CD4-positive, alpha-beta memory T cell (primary cell): ENCODE results near the gene ECE1. TPM values are rescaled to one million over a fixed set of nuclear protein-coding genes. Genes with fewer than 3 reads are reported as not detected.

Source experiments
- CTCF ChIA-PET: fragments of 350-600 bp; sonication (Branson Sonifier 250); formaldehyde crosslinking; loops from one replicate; lab custom pipeline; 2021; ENCODE audit warnings: inconsistent platforms; ENCODE audit not compliant: partially characterized antibody; lab: Charles Lee
- POLR2A ChIA-PET: fragments of 350-600 bp; sonication (Branson Sonifier 250); formaldehyde crosslinking; loops from one replicate; lab custom pipeline; 2021; ENCODE audit not compliant: partially characterized antibody; lab: Charles Lee
- DNase-seq, 5 donors: peaks; one replicate each; pipeline versions ENCODE4 v3.0.0 to v3.0.0-alpha.2; 2020 to 2022; ENCODE audit warnings: mixed read lengths in 1 of 5
- H3K27ac ChIP-seq: one replicate; pipeline ENCODE4 v1.7.0; 2013; ENCODE audit warnings: low read depth, low read length
- H3K27me3 ChIP-seq: 2 replicates; pipeline ENCODE4 v1.7.0; 2013; ENCODE audit warnings: mild to moderate bottlenecking, low read length, moderate library complexity; ENCODE audit not compliant: insufficient read depth
- H3K36me3 ChIP-seq: 2 replicates; pipeline ENCODE4 v1.7.0; 2013; ENCODE audit warnings: mild to moderate bottlenecking, low read length, moderate library complexity; ENCODE audit not compliant: insufficient read depth
- H3K4me1 ChIP-seq: 2 replicates; pipeline ENCODE4 v1.7.0; 2013; ENCODE audit warnings: mild to moderate bottlenecking, low read length, moderate library complexity; ENCODE audit not compliant: insufficient read depth
- H3K4me3 ChIP-seq, 2 donors: one replicate each; pipeline ENCODE4 v1.7.0; 2013; ENCODE audit warnings: low read length in 2 of 2, mild to moderate bottlenecking in 1 of 2
- H3K9me3 ChIP-seq, 2 donors: one replicate each; pipeline ENCODE4 v1.7.0; 2013; ENCODE audit warnings: low read length in 2 of 2, control low read depth in 1 of 2; ENCODE audit not compliant: control insufficient read depth in 1 of 2
- H3K27ac Mint-ChIP-seq, 7 donors: one replicate each; pipeline ENCODE4 v1.8.0; 2020 to 2021; ENCODE audit warnings: mixed read lengths in 7 of 7, mild to moderate bottlenecking in 6 of 7, inconsistent platforms in 3 of 7, moderate library complexity in 3 of 7
- H3K27me3 Mint-ChIP-seq, 2 donors: one replicate each; pipeline ENCODE4 v1.8.0; 2020 to 2021; ENCODE audit warnings: mixed read lengths in 2 of 2
- H3K36me3 Mint-ChIP-seq, 2 donors: one replicate each; pipeline ENCODE4 v1.8.0; 2020 to 2021; ENCODE audit warnings: mixed read lengths in 2 of 2, inconsistent platforms in 1 of 2, mild to moderate bottlenecking in 1 of 2
- H3K4me1 Mint-ChIP-seq, 4 donors: one replicate each; pipeline ENCODE4 v1.8.0; 2020 to 2021; ENCODE audit warnings: mixed read lengths in 4 of 4, mild to moderate bottlenecking in 1 of 4
- H3K4me3 Mint-ChIP-seq, 8 donors: one replicate each; pipeline ENCODE4 v1.8.0; 2020 to 2021; ENCODE audit warnings: mixed read lengths in 8 of 8, mild to moderate bottlenecking in 7 of 8, moderate library complexity in 6 of 8, inconsistent platforms in 3 of 8
- H3K9me3 Mint-ChIP-seq, 8 donors: one replicate each; pipeline ENCODE4 v1.8.0; 2020 to 2021; ENCODE audit warnings: mixed read lengths in 8 of 8, mild to moderate bottlenecking in 5 of 8, inconsistent platforms in 3 of 8, moderate library complexity in 1 of 8
- intact Hi-C: fragments of 100-400 bp; cut with micrococcal nuclease; formaldehyde crosslinking; loops from one replicate; pipeline ENCODE4 v1.15.1; 2023
- polyA plus RNA-seq, 2 donors: library from polyadenylated mRNA; unstranded; fragments of 300-500 nt; fragmentation: Illumina TruSeq; gene quantifications; one replicate each; pipeline ENCODE4 v1.2.3, GENCODE V29; 2021
- total RNA-seq, 2 experiments: library from RNA; stranded (reverse); gene quantifications; one replicate each; pipeline ENCODE4 v1.2.3, GENCODE V29; 2021

ECE1 gene
- total and polyA plus RNA-seq, 4 experiments from 2014 or later, result 10.0 to 104 (median 75.6) TPM

- CTCF ChIA-PET, result interaction anchor here (1.1 to 13.0 kb wide), 10 partner anchors 9 to 75 kb away, joined by 3 to 144 read pairs (median 20); no protein-coding TSS in a partner anchor
- H3K36me3 Mint-ChIP-seq, result peaks cover 0 to 24% of the 10 kb centered on the region in 2 donors
- H3K27me3 Mint-ChIP-seq, result no peaks in the 10 kb centered on the region
- H3K9me3 Mint-ChIP-seq, result peaks cover 0 to 2% (median 0%) of the 10 kb centered on the region in 8 donors
- Histone ChIP-seq H3K4me3 (peak overlapping the region; percentile 79 to 81), H3K4me1 (peaks cover 84% of the 10 kb centered on the region), H3K9me3 (no peaks in the 10 kb centered on the region), H3K27ac (peak overlapping the region; percentile 99), H3K36me3 (no peaks in the 10 kb centered on the region), H3K27me3 (no peaks in the 10 kb centered on the region)
- POLR2A ChIA-PET, result interaction anchor here (0.7 to 10.9 kb wide), 21 partner anchors 10 to 746 kb away, joined by 3 to 309 read pairs (median 11); partner anchors contain the start of gene HP1BP3
- peak; percentile 66 to 81 (median 73) for DNase-seq
- H3K27ac Mint-ChIP-seq, result peak overlapping the region; percentile 96 to 100 (median 99)
- intact Hi-C loops, result loop anchor here (1.0 to 5.0 kb wide), 6 partner anchors 23 to 506 kb away; partner anchors contain the start of gene HP1BP3
- H3K4me3 Mint-ChIP-seq, result peak overlapping the region; percentile 86 to 99 (median 94)
- H3K4me1 Mint-ChIP-seq, result peaks cover 36 to 95% (median 66%) of the 10 kb centered on the region in 4 donors
These were observed 3.4 kb upstream of the ECE1 start for GRCh38 chr1:21293537-21294265.

- H3K27me3 ChIP-seq, result no peaks in the 10 kb centered on the region
- H3K27ac ChIP-seq, result peak overlapping the region; percentile 99
- peak overlapping the region; percentile 79 to 81 for H3K4me3 ChIP-seq
- intact Hi-C loops, result loop anchor here (1.0 to 5.0 kb wide), 6 partner anchors 22 to 506 kb away; partner anchors contain the start of gene HP1BP3
- peak; percentile 62 to 81 (median 67) for DNase-seq
- no peaks in the 10 kb centered on the region for H3K36me3 ChIP-seq
- Mint-ChIP-seq H3K36me3 (peaks cover 0 to 28% of the 10 kb centered on the region in 2 donors), H3K9me3 (peaks cover 0 to 2% (median 0%) of the 10 kb centered on the region in 8 donors), H3K27ac (peak overlapping the region; percentile 96 to 100 (median 99)), H3K4me3 (peak overlapping the region; percentile 86 to 99 (median 94)), H3K27me3 (no peaks in the 10 kb centered on the region), H3K4me1 (peaks cover 38 to 95% (median 65%) of the 10 kb centered on the region in 4 donors)
- no peaks in the 10 kb centered on the region for H3K9me3 ChIP-seq
- ChIA-PET CTCF (interaction anchor here (1.1 to 13.0 kb wide), 11 partner anchors 9 to 76 kb away, joined by 3 to 144 read pairs (median 20); no protein-coding TSS in a partner anchor), POLR2A (interaction anchor here (0.7 to 10.9 kb wide), 16 partner anchors 11 to 747 kb away, joined by 3 to 309 read pairs (median 16); partner anchors contain the start of gene HP1BP3)
- peaks cover 84% of the 10 kb centered on the region for H3K4me1 ChIP-seq
These were observed 2.8 kb upstream of the ECE1 start for GRCh38 chr1:21292984-21293536.

GRCh38 chr1:21292503-21292983, 2.3 kb upstream of the ECE1 start:
- Mint-ChIP-seq H3K4me1 (peaks cover 38 to 93% (median 65%) of the 10 kb centered on the region in 4 donors), H3K4me3 (peak overlapping the region; percentile 86 to 99 (median 94)), H3K27ac (peak overlapping the region; percentile 96 to 100 (median 99)), H3K27me3 (no peaks in the 10 kb centered on the region), H3K9me3 (peaks cover 0 to 2% (median 0%) of the 10 kb centered on the region in 8 donors), H3K36me3 (peaks cover 0 to 32% of the 10 kb centered on the region in 2 donors)
- Histone ChIP-seq H3K27me3 (no peaks in the 10 kb centered on the region), H3K4me3 (peak overlapping the region; percentile 79 to 81), H3K36me3 (no peaks in the 10 kb centered on the region), H3K9me3 (no peaks in the 10 kb centered on the region), H3K27ac (peak overlapping the region; percentile 99), H3K4me1 (peaks cover 84% of the 10 kb centered on the region)
- ChIA-PET CTCF (interaction anchor here (1.0 to 13.0 kb wide), 12 partner anchors 8 to 76 kb away, joined by 3 to 144 read pairs (median 12); no protein-coding TSS in a partner anchor), POLR2A (interaction anchor here (1.2 to 10.9 kb wide), 15 partner anchors 7 to 748 kb away, joined by 5 to 309 read pairs (median 16); partner anchors contain the start of gene HP1BP3)
- no peak for DNase-seq
- intact Hi-C loops, result loop anchor here (2.0 to 5.0 kb wide), 3 partner anchors 22 to 505 kb away; partner anchors contain the start of gene HP1BP3

- H3K27me3 Mint-ChIP-seq, result no peaks in the 10 kb centered on the region
- ChIA-PET CTCF (interaction anchor here (1.0 to 13.0 kb wide), 10 partner anchors 8 to 77 kb away, joined by 3 to 144 read pairs (median 12); no protein-coding TSS in a partner anchor), POLR2A (interaction anchor here (1.2 to 10.9 kb wide), 12 partner anchors 8 to 505 kb away, joined by 5 to 309 read pairs (median 44); partner anchors contain the start of gene HP1BP3)
- intact Hi-C loops, result loop anchor here (2.0 to 5.0 kb wide), 3 partner anchors 21 to 505 kb away; partner anchors contain the start of gene HP1BP3
- Histone ChIP-seq H3K9me3 (no peaks in the 10 kb centered on the region), H3K36me3 (no peaks in the 10 kb centered on the region), H3K4me1 (peaks cover 79% of the 10 kb centered on the region), H3K27me3 (no peaks in the 10 kb centered on the region), H3K27ac (peak overlapping the region; percentile 99), H3K4me3 (peak overlapping the region in 1 of 2 donors; percentile 81)
- peak overlapping the region; percentile 93 to 99 (median 94) for H3K4me3 Mint-ChIP-seq
- no peak for DNase-seq
- peaks cover 0 to 33% of the 10 kb centered on the region in 2 donors for H3K36me3 Mint-ChIP-seq
- peak overlapping the region; percentile 96 to 100 (median 99) for H3K27ac Mint-ChIP-seq
- peaks cover 0 to 2% (median 0%) of the 10 kb centered on the region in 8 donors for H3K9me3 Mint-ChIP-seq
- peaks cover 36 to 87% (median 61%) of the 10 kb centered on the region in 4 donors for H3K4me1 Mint-ChIP-seq
These were observed 1.7 kb upstream of the ECE1 start for GRCh38 chr1:21291964-21292363.

- Mint-ChIP-seq H3K4me3 (peak overlapping the region; percentile 92 to 96 (median 94)), H3K9me3 (peaks cover 0 to 2% (median 0%) of the 10 kb centered on the region in 8 donors), H3K4me1 (peaks cover 34 to 80% (median 55%) of the 10 kb centered on the region in 4 donors), H3K27me3 (no peaks in the 10 kb centered on the region), H3K36me3 (peaks cover 1 to 34% of the 10 kb centered on the region in 2 donors), H3K27ac (peak overlapping the region; percentile 96 to 99 (median 99))
- no peaks in the 10 kb centered on the region for H3K27me3 ChIP-seq
- CTCF ChIA-PET, result interaction anchor here (1.1 to 13.0 kb wide), 7 partner anchors 9 to 77 kb away, joined by 3 to 144 read pairs (median 24); no protein-coding TSS in a partner anchor
- no peaks in the 10 kb centered on the region for H3K9me3 ChIP-seq
- H3K4me1 ChIP-seq, result peaks cover 71% of the 10 kb centered on the region
- no peaks in the 10 kb centered on the region for H3K36me3 ChIP-seq
- no peak for DNase-seq
- peak overlapping the region; percentile 65 to 69 for H3K4me3 ChIP-seq
- POLR2A ChIA-PET, result interaction anchor here (1.8 to 10.9 kb wide), 8 partner anchors 9 to 77 kb away, joined by 10 to 309 read pairs (median 114); no protein-coding TSS in a partner anchor
- peak overlapping the region; percentile 68 for H3K27ac ChIP-seq
- intact Hi-C loops, result loop anchor here (5.0 kb wide), 2 partner anchors 34 to 504 kb away; partner anchors contain the start of gene HP1BP3
These were observed 921 bp upstream of the ECE1 start for GRCh38 chr1:21291184-21291583.

- H3K27ac ChIP-seq, result peak overlapping the region; percentile 68
- H3K27me3 ChIP-seq, result no peaks in the 10 kb centered on the region
- peaks cover 5 to 37% of the 10 kb centered on the region in 2 donors for H3K36me3 Mint-ChIP-seq
- peaks cover 0 to 2% (median 0%) of the 10 kb centered on the region in 8 donors for H3K9me3 Mint-ChIP-seq
- H3K4me3 Mint-ChIP-seq, result peak overlapping the region; percentile 92 to 96 (median 94)
- H3K27me3 Mint-ChIP-seq, result no peaks in the 10 kb centered on the region
- no peaks in the 10 kb centered on the region for H3K9me3 ChIP-seq
- peaks cover 30 to 73% (median 49%) of the 10 kb centered on the region in 4 donors for H3K4me1 Mint-ChIP-seq
- POLR2A ChIA-PET, result interaction anchor here (1.8 to 10.9 kb wide), 7 partner anchors 9 to 54 kb away, joined by 10 to 309 read pairs (median 154); no protein-coding TSS in a partner anchor
- peak overlapping the region; percentile 96 to 99 (median 99) for H3K27ac Mint-ChIP-seq
- H3K36me3 ChIP-seq, result no peaks in the 10 kb centered on the region
- intact Hi-C loops, result loop anchor here (5.0 kb wide), 2 partner anchors 33 to 503 kb away; partner anchors contain the start of gene HP1BP3
- CTCF ChIA-PET, result interaction anchor here (1.1 to 13.0 kb wide), 5 partner anchors 9 to 78 kb away, joined by 3 to 144 read pairs (median 24); no protein-coding TSS in a partner anchor
- peak in 4 of 5 donors; percentile 29 to 37 (median 30) for DNase-seq
- H3K4me3 ChIP-seq, result peak overlapping the region; percentile 65 to 69
- peaks cover 65% of the 10 kb centered on the region for H3K4me1 ChIP-seq
These were observed 282 bp upstream of the ECE1 start for GRCh38 chr1:21290546-21290944.
